BE2C (cell line): ENCODE measurements around the gene C1orf174.

Experiments
- DNase-seq: peaks from one replicate; pipeline ENCODE4 v3.0.0-alpha.2; 2020
- H3K27me3 ChIP-seq: fragments of 250-450 bp; sonication (Bioruptor Pico); 2 replicates; pipeline ENCODE4 v1.5.1; 2020; ENCODE audit warnings: mild to moderate bottlenecking
- H3K36me3 ChIP-seq: fragments of 250-450 bp; sonication (Bioruptor Pico); 2 replicates; pipeline ENCODE4 v1.5.1; 2020; ENCODE audit warnings: mild to moderate bottlenecking
- H3K4me1 ChIP-seq: fragments of 250-450 bp; sonication (Bioruptor Pico); 2 replicates; pipeline ENCODE4 v1.5.1; 2020
- H3K4me3 ChIP-seq: 2 replicates; pipeline ENCODE4 v1.5.1; 2011; ENCODE audit warnings: low read depth, low read length
- H3K9me3 ChIP-seq: fragments of 250-450 bp; sonication (Bioruptor Pico); 2 replicates; pipeline ENCODE4 v1.5.1; 2020
- CTCF ChIP-seq: IDR thresholded peaks from 2 replicates; pipeline ENCODE4 v1.5.1; 2012; ENCODE audit warnings: mild to moderate bottlenecking, low read depth, low read length

Gene C1orf174

DNA sequence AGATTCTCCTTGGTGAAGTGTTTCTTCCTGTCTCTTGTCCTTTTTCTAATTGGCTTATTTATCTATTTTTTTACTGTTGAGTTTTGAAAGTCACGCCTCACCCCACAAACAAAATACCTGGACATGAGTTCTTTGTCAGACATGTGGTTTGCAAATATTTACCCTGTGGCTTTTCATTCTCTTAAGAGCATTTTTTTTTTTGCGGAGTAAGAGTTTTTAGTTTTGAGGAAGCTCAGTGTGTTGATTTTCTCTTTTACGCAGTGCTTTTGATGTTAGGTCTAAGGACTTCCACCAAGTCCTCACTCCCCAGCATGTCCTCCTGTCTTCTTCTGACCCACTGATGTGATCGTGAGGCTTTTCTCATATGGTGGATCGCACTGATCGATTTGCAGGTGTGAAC, 35.2 kb downstream of the C1orf174 start:
- H3K4me3 ChIP-seq = no peak overlapping the region

GRCh38 chr1:3863231-3863935, 36.7 kb downstream of the C1orf174 start:
- Histone ChIP-seq H3K36me3 (no peaks in the 10 kb centered on the region), H3K9me3 (no peaks in the 10 kb centered on the region), H3K4me3 (no peak overlapping the region), H3K4me1 (no peaks in the 10 kb centered on the region), H3K27me3 (no peaks in the 10 kb centered on the region)
- DNase-seq = no peak
- TF ChIP-seq CTCF = no peak

More for the DNA sequence above, 35.2 kb downstream of the C1orf174 start:
- no peaks in the 10 kb centered on the region for H3K9me3 ChIP-seq
- H3K4me1 ChIP-seq = no peaks in the 10 kb centered on the region
- H3K27me3 ChIP-seq = no peaks in the 10 kb centered on the region
- no peak for DNase-seq
- H3K36me3 ChIP-seq = no peaks in the 10 kb centered on the region
- TF ChIP-seq CTCF = no peak

DNA sequence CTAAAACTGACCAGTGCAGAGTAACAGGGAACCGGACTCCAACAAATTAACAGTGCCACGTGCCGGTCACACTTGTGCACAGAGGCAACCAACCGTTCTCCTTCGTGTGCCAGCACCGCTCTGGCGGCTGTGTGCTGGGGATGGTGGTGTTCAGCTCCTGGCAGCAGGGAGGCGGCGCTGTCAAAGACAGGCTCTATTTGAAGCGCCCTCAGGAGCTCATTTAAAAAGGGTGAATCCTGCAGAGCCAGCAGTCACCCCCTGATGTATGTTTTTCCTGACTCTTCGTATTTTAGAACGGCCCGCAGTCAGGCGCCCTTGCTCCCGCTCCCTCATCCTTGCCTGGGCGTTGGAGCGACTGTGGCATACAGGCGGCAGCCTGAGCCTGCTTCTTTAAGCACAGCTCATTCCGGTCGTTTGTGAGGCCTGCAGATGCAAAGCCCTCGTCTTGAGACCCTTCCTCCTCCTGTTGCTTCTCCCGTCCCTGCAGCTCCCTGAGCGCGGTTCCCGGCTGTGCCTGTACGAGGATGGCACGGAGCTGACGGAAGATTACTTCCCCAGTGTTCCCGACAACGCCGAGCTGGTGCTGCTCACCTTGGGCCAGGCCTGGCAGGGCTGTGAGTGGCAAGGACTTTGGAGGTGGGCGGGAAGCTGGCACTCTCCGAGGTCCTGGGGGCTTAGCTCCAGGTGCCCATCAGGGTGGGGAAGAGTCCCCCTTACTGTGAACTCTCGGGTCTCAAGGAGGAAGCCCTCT, 41.7 kb downstream of the C1orf174 start:
- H3K27me3 ChIP-seq = no peaks in the 10 kb centered on the region
- TF ChIP-seq CTCF = no peak
- no peaks in the 10 kb centered on the region for H3K4me1 ChIP-seq
- no peaks in the 10 kb centered on the region for H3K9me3 ChIP-seq
- H3K4me3 ChIP-seq = no peak overlapping the region
- no peak for DNase-seq
- no peaks in the 10 kb centered on the region for H3K36me3 ChIP-seq

GRCh38 chr1:3857791-3858129, 42.3 kb downstream of the C1orf174 start:
- Histone ChIP-seq H3K36me3 (no peaks in the 10 kb centered on the region), H3K27me3 (no peaks in the 10 kb centered on the region), H3K4me1 (no peaks in the 10 kb centered on the region), H3K9me3 (no peaks in the 10 kb centered on the region), H3K4me3 (peak overlapping the region; percentile 71)
- no peak for TF ChIP-seq CTCF
- no peak for DNase-seq

DNA sequence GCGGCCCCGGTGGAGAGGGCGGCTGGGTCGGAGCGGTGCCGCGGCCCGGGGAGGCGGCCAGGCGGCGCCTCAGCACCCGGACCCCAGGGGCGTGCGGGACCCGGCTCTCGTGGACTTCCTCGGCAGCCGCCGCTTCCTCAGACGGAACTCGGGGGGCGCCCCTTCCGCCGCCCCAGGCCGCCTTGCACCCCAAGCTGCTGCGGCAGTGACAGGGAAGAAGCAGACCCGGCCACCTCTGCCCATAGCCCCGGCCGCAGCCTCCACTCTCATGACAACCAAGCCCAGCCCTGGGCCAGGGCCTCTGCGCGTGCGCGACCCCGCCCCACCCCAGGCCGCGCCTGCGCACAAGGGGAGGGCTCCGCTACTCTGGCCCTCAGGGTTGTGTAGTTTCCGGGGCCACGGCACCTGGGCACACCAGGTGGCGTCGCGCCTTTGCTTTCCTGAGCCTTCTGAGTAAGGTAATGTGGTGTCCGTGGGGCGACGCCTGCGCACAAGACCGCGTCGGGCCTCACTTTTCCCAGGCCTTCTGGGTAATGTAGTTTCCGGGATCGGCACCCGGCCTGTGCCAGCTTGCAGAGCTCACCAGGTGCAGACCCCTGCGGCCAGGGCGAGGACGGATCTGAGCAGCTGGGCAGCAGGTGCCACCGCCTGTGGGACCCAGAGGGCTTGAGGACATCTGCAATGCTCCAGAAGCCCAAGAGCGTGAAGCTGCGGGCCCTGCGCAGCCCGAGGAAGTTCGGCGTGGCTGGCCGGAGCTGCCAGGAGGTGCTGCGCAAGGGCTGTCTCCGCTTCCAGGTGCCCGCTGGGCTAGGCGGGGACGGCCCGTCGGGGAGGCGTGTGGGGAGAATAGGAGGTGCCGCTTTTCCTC, 42.9 kb downstream of the C1orf174 start, which contains the start of the genes CEP104 and DFFB:
CEP104 (minus strand) TSS at position 289 of the 868 bp plus-strand sequence. CDS start 4,804 bp downstream, outside the sequence.
DFFB (plus strand) TSS at position 554 of the 868 bp plus-strand sequence; CDS start at position 682, 128 bp downstream.
- peak; percentile 82 for DNase-seq
- no peaks in the 10 kb centered on the region for H3K36me3 ChIP-seq
- no peaks in the 10 kb centered on the region for H3K4me1 ChIP-seq
- H3K4me3 ChIP-seq = peak within 1 kb of the TSS; percentile 71
- no peaks in the 10 kb centered on the region for H3K9me3 ChIP-seq
- 0 out of 2 replicates have a peak, but pooled peaks have one; percentile 6 for TF ChIP-seq CTCF
- no peaks in the 10 kb centered on the region for H3K27me3 ChIP-seq
